IPS-18a (cell line): ENCODE measurements around the gene KCNAB1.

Source experiments
- H3K27ac ChIP-seq: one replicate; pipeline ENCODE4 v1.5.1; 2013; ENCODE audit warnings: low read length
- H3K27me3 ChIP-seq: one replicate; pipeline ENCODE4 v1.6.1; 2013; ENCODE audit warnings: mild to moderate bottlenecking, low read length; ENCODE audit not compliant: control insufficient read depth, insufficient read depth
- H3K36me3 ChIP-seq: one replicate; pipeline ENCODE4 v1.6.1; 2013; ENCODE audit warnings: low read depth, low read length; ENCODE audit not compliant: control insufficient read depth
- H3K4me1 ChIP-seq: one replicate; pipeline ENCODE4 v1.6.1; 2013; ENCODE audit warnings: low read depth, low read length; ENCODE audit not compliant: control insufficient read depth
- H3K4me3 ChIP-seq: one replicate; pipeline ENCODE4 v1.5.1; 2013; ENCODE audit warnings: low read length
- H3K9ac ChIP-seq: one replicate; pipeline ENCODE4 v1.6.1; 2013; ENCODE audit warnings: mild to moderate bottlenecking, low read length, moderate library complexity
- H3K9me3 ChIP-seq: one replicate; pipeline ENCODE4 v1.6.1; 2013; ENCODE audit warnings: low read depth, low read length; ENCODE audit not compliant: control insufficient read depth

The KCNAB1 gene

DNA sequence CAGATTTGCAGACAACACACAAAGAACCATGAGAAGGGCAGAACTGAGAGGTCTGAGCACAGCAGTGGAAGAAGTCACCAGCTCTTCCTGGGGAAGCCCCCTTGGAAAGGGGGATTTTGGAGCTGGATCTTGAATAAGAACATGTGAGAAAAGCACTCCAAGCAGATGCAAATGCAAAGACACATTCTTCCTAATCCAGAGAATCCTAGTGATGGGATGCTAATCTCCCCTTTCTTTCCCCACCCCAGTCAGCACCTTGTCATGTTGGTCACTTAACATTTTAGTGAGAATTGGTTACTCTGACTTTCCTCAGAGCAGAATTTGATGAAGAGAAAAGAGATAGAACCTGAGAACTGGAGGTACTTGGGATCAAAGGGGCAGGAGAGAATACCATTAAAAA is 286.0 kb downstream of the KCNAB1 start:
- H3K4me1 ChIP-seq = peaks cover 11% of the 10 kb centered on the region

DNA sequence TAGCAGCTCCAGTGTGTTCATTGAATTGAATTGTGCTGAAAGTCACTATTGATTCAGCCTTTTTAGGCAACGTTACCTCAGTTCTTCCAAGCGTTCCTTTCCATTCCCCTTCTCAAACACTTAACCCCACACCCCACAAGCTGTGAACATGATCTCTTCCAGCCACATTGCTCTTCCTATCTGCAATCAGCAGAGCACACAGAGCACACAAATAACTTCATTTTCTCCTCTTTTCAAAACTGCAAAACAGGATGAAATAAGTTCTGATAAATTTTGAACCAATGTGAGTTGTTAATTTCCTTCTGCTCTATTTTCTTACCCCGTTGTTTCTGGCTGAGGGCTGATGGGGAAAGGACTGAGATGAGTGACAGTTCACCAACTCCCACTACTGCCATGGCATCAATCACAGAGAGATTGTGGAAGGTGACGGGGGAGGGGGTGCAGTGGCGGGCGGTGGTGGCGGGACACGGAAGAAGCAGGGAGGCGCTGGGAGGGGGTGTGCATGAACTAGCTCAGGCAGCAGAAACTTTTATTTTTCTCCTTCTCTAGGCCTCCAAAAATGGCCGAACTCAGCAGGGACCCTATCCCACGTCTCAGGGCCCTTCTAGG is 287.3 kb downstream of the KCNAB1 start:
- Histone ChIP-seq H3K9me3 (no peaks in the 10 kb centered on the region), H3K27ac (no peak overlapping the region), H3K9ac (no peak overlapping the region), H3K4me1 (peaks cover 11% of the 10 kb centered on the region), H3K27me3 (no peaks in the 10 kb centered on the region), H3K36me3 (no peaks in the 10 kb centered on the region), H3K4me3 (no peak overlapping the region)

More for the DNA sequence above, 286.0 kb downstream of the KCNAB1 start:
- H3K27me3 ChIP-seq = no peaks in the 10 kb centered on the region
- H3K27ac ChIP-seq = no peak overlapping the region
- no peak overlapping the region for H3K4me3 ChIP-seq
- no peaks in the 10 kb centered on the region for H3K9me3 ChIP-seq
- H3K9ac ChIP-seq = no peak overlapping the region
- H3K36me3 ChIP-seq = no peaks in the 10 kb centered on the region

DNA sequence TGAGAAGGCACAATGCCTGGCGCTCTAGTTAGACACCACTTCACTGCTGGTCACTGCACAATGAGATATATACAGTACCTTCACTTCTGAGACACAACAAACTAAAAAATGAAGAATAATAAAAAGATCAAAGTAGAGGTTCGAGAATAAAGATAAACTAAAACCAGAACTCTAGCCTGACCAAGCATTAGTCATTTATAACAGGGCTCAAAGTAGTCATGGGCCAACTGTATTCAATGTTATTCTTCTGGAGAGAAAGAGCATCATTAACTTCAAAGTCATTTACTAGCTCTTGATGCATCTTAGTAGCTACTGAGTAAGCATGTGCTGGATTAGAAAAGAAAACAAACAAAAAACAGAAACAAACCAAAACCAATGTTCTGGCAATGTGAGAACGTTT is 289.3 kb downstream of the KCNAB1 start:
- no peaks in the 10 kb centered on the region for H3K27me3 ChIP-seq
- H3K4me3 ChIP-seq = no peak overlapping the region
- H3K9ac ChIP-seq = no peak overlapping the region
- no peaks in the 10 kb centered on the region for H3K36me3 ChIP-seq
- H3K9me3 ChIP-seq = no peaks in the 10 kb centered on the region
- H3K4me1 ChIP-seq = peaks cover 11% of the 10 kb centered on the region
- H3K27ac ChIP-seq = no peak overlapping the region

DNA sequence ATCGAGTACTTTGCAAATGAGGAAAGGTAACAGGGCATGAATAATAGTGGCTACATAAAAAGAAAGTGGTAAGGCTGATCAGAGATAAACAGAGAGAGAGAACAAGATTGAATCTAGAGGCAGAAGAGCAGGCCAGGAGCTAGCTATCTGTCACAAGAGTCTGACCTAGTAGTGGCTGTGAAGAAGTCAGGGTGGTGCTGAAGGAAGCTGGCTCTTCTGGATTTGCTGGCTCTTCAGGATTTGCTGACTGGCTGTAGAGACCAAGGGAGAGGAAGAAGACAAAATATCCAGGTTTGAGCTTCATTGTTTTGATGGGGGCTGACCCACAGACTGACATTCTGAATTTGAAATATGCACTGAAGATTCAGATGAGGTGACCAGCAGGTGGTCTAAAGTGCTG is 292.2 kb downstream of the KCNAB1 start:
- no peak overlapping the region for H3K27ac ChIP-seq
- no peaks in the 10 kb centered on the region for H3K9me3 ChIP-seq
- no peak overlapping the region for H3K4me3 ChIP-seq
- H3K9ac ChIP-seq = no peak overlapping the region
- no peaks in the 10 kb centered on the region for H3K27me3 ChIP-seq
- no peaks in the 10 kb centered on the region for H3K4me1 ChIP-seq
- no peaks in the 10 kb centered on the region for H3K36me3 ChIP-seq

DNA sequence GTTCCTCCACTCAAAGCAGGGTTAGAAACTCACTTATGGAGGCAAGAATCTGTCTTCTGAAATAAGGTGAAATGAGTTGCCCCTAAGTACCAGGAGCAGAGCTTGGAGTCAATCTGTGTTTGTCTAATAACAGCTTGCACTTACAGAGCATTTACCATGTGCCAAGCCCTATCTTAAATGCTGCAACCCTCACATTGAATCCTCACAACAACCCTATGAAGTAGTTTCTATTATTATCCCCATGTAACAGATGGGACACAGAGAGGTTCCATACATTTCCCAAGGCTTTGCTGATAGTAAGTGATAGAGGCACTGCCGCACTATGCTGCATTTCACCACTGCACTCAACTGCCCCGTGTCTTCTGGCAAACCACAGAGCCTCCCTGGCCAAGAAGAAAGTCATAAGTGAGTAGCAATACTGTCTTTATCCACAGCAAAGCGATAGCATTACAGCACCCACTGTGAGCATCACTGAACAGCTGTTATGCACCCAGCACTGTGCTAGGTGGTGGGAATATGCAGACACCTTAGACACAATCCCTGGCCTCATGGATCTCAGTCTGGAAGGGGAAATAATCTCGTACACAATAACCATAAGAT is 293.0 kb downstream of the KCNAB1 start:
- no peak overlapping the region for H3K4me3 ChIP-seq
- H3K9ac ChIP-seq = no peak overlapping the region
- H3K9me3 ChIP-seq = no peaks in the 10 kb centered on the region
- H3K36me3 ChIP-seq = no peaks in the 10 kb centered on the region
- no peaks in the 10 kb centered on the region for H3K27me3 ChIP-seq
- no peak overlapping the region for H3K27ac ChIP-seq
- no peaks in the 10 kb centered on the region for H3K4me1 ChIP-seq

DNA sequence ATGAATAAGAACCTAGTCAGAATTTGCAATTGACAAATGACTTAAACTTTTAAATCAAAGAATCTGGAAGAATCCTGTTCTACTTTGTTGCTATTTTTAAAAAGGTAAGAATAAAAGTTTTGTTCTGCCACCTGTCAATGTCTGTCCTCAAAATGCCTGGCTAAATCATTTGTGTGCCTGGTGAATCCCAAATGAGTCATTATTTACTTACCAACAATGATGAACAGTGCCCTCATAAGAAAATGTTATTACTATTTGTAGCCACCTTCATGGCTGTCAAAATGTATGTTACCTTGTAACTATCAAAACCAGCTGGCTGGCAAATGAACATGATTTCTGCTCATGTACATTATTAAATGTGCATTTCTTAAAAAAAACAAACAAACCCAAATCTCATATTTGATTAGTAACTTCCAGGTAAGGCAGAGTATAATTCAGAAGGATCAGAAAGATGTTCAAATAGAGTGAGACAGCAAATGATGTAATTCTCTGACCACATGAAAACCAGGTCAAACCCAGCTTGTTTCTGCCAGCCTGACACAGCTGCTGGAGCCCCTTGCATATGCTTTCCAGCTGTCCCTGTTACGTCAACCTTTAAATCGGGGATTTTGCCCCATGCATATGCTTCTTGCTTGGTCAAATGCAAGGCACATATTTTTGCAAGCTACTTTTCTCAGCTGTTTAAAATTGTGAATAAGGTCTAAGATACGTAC is 296.6 kb downstream of the KCNAB1 start:
- no peaks in the 10 kb centered on the region for H3K9me3 ChIP-seq
- no peaks in the 10 kb centered on the region for H3K36me3 ChIP-seq
- H3K9ac ChIP-seq = no peak overlapping the region
- no peak overlapping the region for H3K27ac ChIP-seq
- no peaks in the 10 kb centered on the region for H3K27me3 ChIP-seq
- no peaks in the 10 kb centered on the region for H3K4me1 ChIP-seq
- no peak overlapping the region for H3K4me3 ChIP-seq

DNA sequence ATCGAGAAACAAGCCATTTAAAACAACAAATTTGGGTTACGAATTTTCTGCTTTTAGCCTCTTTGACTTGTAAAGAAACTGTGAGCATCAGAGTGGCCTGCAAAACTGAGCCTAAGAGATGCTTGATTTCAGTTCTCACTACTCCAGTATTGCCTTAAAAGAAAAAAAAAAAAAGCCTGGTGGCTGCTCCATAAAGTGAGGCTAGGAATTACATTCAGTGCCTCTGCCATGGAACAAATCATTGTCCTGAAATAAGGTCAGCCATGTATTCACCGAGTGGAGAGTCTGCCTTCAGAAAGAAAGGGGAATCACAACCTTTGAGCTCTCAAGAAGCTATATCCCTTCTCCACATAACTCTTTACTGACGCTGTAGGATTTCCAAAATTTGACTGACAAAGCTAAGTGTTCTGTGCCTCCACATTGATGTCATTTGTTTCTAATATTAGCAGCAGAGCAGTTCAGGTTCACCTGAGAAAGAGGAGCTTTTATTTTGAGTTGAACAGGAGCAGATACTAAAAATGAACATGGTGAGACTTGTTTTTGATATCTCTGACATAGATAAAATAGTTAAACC is 297.3 kb downstream of the KCNAB1 start:
- Histone ChIP-seq H3K36me3 (no peaks in the 10 kb centered on the region), H3K27ac (no peak overlapping the region), H3K9me3 (no peaks in the 10 kb centered on the region), H3K27me3 (no peaks in the 10 kb centered on the region), H3K4me3 (no peak overlapping the region), H3K9ac (no peak overlapping the region), H3K4me1 (no peaks in the 10 kb centered on the region)

DNA sequence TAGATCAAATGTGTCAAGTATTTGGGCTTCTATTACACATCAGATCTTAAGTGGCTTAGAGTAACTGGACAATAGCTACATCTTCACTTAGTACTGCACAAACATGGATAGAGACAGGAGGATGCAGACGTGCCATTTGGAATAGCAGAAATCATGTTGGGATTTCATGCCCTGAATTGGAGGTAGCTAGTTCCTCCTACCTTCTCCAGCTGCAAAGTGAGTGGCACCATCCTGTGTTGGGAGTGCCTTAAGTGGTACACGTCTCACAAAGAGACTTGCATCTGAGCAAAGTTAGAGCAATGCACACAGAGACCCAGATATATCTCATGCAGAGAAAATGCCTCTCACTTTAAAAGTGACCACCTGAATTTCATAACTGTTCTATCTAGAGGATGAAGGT is 298.1 kb downstream of the KCNAB1 start:
- H3K36me3 ChIP-seq = no peaks in the 10 kb centered on the region
- H3K27me3 ChIP-seq = no peaks in the 10 kb centered on the region
- no peak overlapping the region for H3K27ac ChIP-seq
- H3K4me3 ChIP-seq = no peak overlapping the region
- H3K9me3 ChIP-seq = no peaks in the 10 kb centered on the region
- no peak overlapping the region for H3K9ac ChIP-seq
- H3K4me1 ChIP-seq = no peaks in the 10 kb centered on the region

DNA sequence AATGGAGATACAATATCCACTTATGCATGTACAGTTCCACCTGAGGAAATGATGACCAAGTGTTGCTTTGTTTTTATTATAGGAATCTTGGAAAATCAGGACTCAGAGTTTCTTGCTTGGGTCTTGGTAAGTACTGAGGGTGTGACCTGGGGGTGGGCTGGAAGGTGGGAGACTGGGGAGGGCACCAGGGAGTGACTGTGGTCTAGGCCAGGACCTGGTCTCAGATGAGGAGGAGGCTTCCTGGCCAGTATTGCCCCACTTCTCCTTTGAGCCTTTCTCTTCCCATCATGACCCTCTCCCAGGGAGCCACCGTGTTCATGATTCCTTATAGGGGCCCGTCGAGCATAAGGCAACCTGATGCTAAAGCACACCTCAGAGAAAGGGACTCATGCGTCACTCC is 301.2 kb downstream of the KCNAB1 start:
- Histone ChIP-seq H3K4me1 (no peaks in the 10 kb centered on the region), H3K27me3 (no peaks in the 10 kb centered on the region), H3K36me3 (no peaks in the 10 kb centered on the region), H3K9me3 (no peaks in the 10 kb centered on the region), H3K4me3 (no peak overlapping the region), H3K27ac (no peak overlapping the region), H3K9ac (no peak overlapping the region)

DNA sequence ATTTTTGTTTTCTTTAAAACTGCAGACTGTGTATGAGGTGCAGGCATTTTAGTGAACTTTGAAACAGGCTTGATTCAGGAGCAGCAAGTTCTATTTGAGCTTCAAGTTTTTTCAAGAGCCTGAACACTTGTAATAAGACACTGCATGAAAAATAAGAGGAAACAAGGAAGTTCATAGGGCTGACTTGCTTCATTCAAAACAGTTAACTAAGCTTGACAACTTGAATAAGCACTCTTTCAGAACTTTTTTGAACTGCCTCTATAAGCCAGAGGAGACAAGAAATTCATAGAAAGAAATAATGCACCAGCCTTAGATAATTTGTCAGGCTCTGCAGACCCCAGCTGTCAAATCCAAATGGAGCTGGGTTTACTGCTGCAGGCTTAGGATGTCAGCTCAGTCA is 304.4 kb downstream of the KCNAB1 start:
- Histone ChIP-seq H3K36me3 (no peaks in the 10 kb centered on the region), H3K27ac (no peak overlapping the region), H3K9ac (no peak overlapping the region), H3K9me3 (no peaks in the 10 kb centered on the region), H3K27me3 (no peaks in the 10 kb centered on the region), H3K4me1 (no peaks in the 10 kb centered on the region), H3K4me3 (no peak overlapping the region)

DNA sequence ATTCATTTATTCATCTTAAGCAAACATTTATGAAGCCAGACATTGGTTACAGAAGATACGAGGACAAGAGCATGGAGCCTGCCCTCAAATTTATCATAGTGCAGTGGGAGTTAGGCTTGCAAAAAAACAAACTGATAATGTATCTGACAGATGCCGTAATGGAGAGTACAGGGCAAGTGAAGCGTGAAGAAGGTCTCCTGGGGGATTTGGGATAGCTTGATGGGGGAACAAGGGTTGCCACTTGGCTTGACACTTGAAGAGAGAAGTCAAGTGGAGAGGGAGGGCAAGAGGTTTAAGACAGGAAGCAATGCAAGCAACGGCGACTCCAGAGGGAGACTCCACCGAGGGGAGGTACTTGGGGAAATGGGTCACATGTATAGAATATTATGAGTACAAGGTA is 305.3 kb downstream of the KCNAB1 start:
- no peaks in the 10 kb centered on the region for H3K27me3 ChIP-seq
- H3K27ac ChIP-seq = no peak overlapping the region
- no peak overlapping the region for H3K4me3 ChIP-seq
- no peak overlapping the region for H3K9ac ChIP-seq
- no peaks in the 10 kb centered on the region for H3K4me1 ChIP-seq
- H3K9me3 ChIP-seq = no peaks in the 10 kb centered on the region
- no peaks in the 10 kb centered on the region for H3K36me3 ChIP-seq
